HG03097 (cell line): ENCODE results near the gene DLGAP1.
"Not testable (repeated sequence)": the region's sequence is repeated elsewhere in the genome, so short reads cannot be mapped to it uniquely, and the experiment has no call there.

Experiments used
- ATAC-seq: cut with Tn5 transposase; IDR thresholded peaks from one replicate; pipeline ENCODE4 v1.9.1; 2021; ENCODE audit not compliant: unreplicated experiment, low FRiP score

Gene DLGAP1

GRCh38 chr18:3652380-3653262 lies 802.5 kb downstream of the DLGAP1 start:
- no peak for ATAC-seq

GRCh38 chr18:3651266-3651665 lies 803.8 kb downstream of the DLGAP1 start:
- ATAC-seq, result no peak

GRCh38 chr18:3650521-3651042 lies 804.5 kb downstream of the DLGAP1 start:
- not testable (repeated sequence) for ATAC-seq

GRCh38 chr18:3649633-3650426 lies 805.3 kb downstream of the DLGAP1 start:
- no peak for ATAC-seq

- ATAC-seq, result no peak
Measured at GRCh38 chr18:3649135-3649632, 805.9 kb downstream of the DLGAP1 start.

GRCh38 chr18:3648641-3649040 lies 806.5 kb downstream of the DLGAP1 start:
- no peak for ATAC-seq

- ATAC-seq, result no peak
Measured at GRCh38 chr18:3648200-3648599, 806.9 kb downstream of the DLGAP1 start.

GRCh38 chr18:3647636-3648035 lies 807.5 kb downstream of the DLGAP1 start:
- no peak for ATAC-seq

GRCh38 chr18:3645384-3646156 lies 809.5 kb downstream of the DLGAP1 start:
- ATAC-seq, result no peak

- ATAC-seq, result no peak
Measured at GRCh38 chr18:3634250-3634939, 820.7 kb downstream of the DLGAP1 start.

GRCh38 chr18:3631887-3632286 lies 823.2 kb downstream of the DLGAP1 start:
- no peak for ATAC-seq

GRCh38 chr18:3626929-3627458 lies 828.1 kb downstream of the DLGAP1 start:
- no peak for ATAC-seq

- ATAC-seq, result no peak
Measured at GRCh38 chr18:3625742-3626091, 829.4 kb downstream of the DLGAP1 start.

GRCh38 chr18:3624935-3625741 lies 830.0 kb downstream of the DLGAP1 start:
- ATAC-seq, result no peak

- no peak for ATAC-seq
Measured at GRCh38 chr18:3624546-3624934, 830.6 kb downstream of the DLGAP1 start.

GRCh38 chr18:3623769-3624545 lies 831.1 kb downstream of the DLGAP1 start:
- no peak for ATAC-seq

- no peak for ATAC-seq
Measured at GRCh38 chr18:3620146-3621119, 834.7 kb downstream of the DLGAP1 start.
